Mesendoderm (in vitro differentiated cells): ENCODE measurements around the gene CIAO2A. TPM values are rescaled to one million over a fixed set of nuclear protein-coding genes. Genes with fewer than 3 reads are reported as not detected.

Source experiments
- small RNA-seq: library from polyadenylated mRNA; stranded (forward); fragments of <200 nt; extraction: miRNeasy Mini kit (QIAGEN cat#:217004); gene quantifications from one replicate; pipeline ENCODE3, GENCODE V24; 2013; ENCODE audit not compliant: insufficient read depth

The CIAO2A gene

Small RNA genes within 50 kb of the gene (small RNA-seq; reads per million reads assigned to genes)
- not detected for gene RF00019
